Gastrocnemius medialis (tissue), 4 donors: Measurements from ENCODE around the gene SP9.

ENCODE experiments used
- CTCF ChIP-seq, 5 experiments: fragments of 450-650 bp in 3 of 5; fragments of 200-600 bp in 2 of 5; sonication (generic) in 2 of 5; IDR thresholded peaks in 4 of 5; conservative IDR thresholded peaks in 1 of 5; 1 replicate in 4 of 5; 2 replicates in 1 of 5; pipeline ENCODE4 v1.5.1; 2016 to 2019; ENCODE audit warnings: antibody characterized with exemption in 5 of 5, mild to moderate bottlenecking in 3 of 5, moderate library complexity in 3 of 5
- POLR2A ChIP-seq, 2 donors: fragments of 450-650 bp; IDR thresholded peaks; one replicate each; pipeline ENCODE4 v1.6.1; 2017; ENCODE audit warnings: antibody characterized with exemption in 2 of 2, mild to moderate bottlenecking in 2 of 2, moderate library complexity in 2 of 2

GRCh38 chr2:174341995-174342685 lies 7.4 kb downstream of the SP9 start:
- no peak for TF ChIP-seq CTCF (IDR thresholded peaks at IDR 0.05 in 4 of 5, conservative IDR thresholded peaks at IDR 0.05 in 1 of 5)
- no peak for TF ChIP-seq POLR2A (IDR thresholded peaks at IDR 0.05)
